GM18873 (cell line): ENCODE measurements around the gene ITFG2.
"Not testable (repeated sequence)": the region's sequence is repeated elsewhere in the genome, so short reads cannot be mapped to it uniquely, and the experiment has no call there.

Experiments used
- ATAC-seq: cut with Tn5 transposase; IDR thresholded peaks from one replicate; pipeline ENCODE4 v1.9.1; 2021; ENCODE audit warnings: mild to moderate bottlenecking, moderate library complexity, moderate number of reproducible peaks; ENCODE audit not compliant: unreplicated experiment, low FRiP score

ITFG2 gene

GRCh38 chr12:2858334-2858733, 45.9 kb downstream of the ITFG2 start:
- ATAC-seq: no peak

- ATAC-seq: no peak
These were observed 46.5 kb downstream of the ITFG2 start for GRCh38 chr12:2858944-2859421.

GRCh38 chr12:2860170-2860569, 47.7 kb downstream of the ITFG2 start:
- no peak for ATAC-seq

GRCh38 chr12:2862876-2863275, 50.4 kb downstream of the ITFG2 start:
- no peak for ATAC-seq

GRCh38 chr12:2863402-2863801, 50.9 kb downstream of the ITFG2 start:
- not testable (repeated sequence) for ATAC-seq

- no peak for ATAC-seq
These were observed 51.7 kb downstream of the ITFG2 start for GRCh38 chr12:2864198-2864597.

- not testable (repeated sequence) for ATAC-seq
These were observed 56.6 kb downstream of the ITFG2 start for GRCh38 chr12:2868986-2869632.
